Fibroblast of villous mesenchyme (primary cell): Measurements from ENCODE around the gene RALGAPA1. TPM values are rescaled to one million over a fixed set of nuclear protein-coding genes. Genes with fewer than 3 reads are reported as not detected.

Source experiments
- DNase-seq: peaks from one replicate; pipeline ENCODE4 v3.0.0-alpha.2; 2010; ENCODE audit warnings: low read depth
- H3K4me3 ChIP-seq: 2 replicates; pipeline ENCODE4 v1.5.1; 2011; ENCODE audit warnings: low read depth, mild to moderate bottlenecking, low read length
- total RNA-seq: library from RNA; depleted of rRNA; stranded (reverse); fragments of >200 nt; gene quantifications from 2 replicates; pipeline ENCODE4 v1.2.3, GENCODE V29; 2012
- TF ChIP-seq, protein P1 (sequence below): IDR thresholded peaks from 2 replicates; pipeline ENCODE4 v1.5.1; 2012; ENCODE audit warnings: low read depth, mild to moderate bottlenecking, low read length; ENCODE audit not compliant: insufficient read depth

Gene RALGAPA1
- total RNA-seq, 1 donor, result 57.9 TPM

GRCh38 chr14:35808076-35808637, 938 bp downstream of the RALGAPA1 start:
- H3K4me3 ChIP-seq, result peak overlapping the region; percentile 82
- TF ChIP-seq, protein P1, sequence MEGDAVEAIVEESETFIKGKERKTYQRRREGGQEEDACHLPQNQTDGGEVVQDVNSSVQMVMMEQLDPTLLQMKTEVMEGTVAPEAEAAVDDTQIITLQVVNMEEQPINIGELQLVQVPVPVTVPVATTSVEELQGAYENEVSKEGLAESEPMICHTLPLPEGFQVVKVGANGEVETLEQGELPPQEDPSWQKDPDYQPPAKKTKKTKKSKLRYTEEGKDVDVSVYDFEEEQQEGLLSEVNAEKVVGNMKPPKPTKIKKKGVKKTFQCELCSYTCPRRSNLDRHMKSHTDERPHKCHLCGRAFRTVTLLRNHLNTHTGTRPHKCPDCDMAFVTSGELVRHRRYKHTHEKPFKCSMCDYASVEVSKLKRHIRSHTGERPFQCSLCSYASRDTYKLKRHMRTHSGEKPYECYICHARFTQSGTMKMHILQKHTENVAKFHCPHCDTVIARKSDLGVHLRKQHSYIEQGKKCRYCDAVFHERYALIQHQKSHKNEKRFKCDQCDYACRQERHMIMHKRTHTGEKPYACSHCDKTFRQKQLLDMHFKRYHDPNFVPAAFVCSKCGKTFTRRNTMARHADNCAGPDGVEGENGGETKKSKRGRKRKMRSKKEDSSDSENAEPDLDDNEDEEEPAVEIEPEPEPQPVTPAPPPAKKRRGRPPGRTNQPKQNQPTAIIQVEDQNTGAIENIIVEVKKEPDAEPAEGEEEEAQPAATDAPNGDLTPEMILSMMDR, result no peak
- DNase-seq, result no peak

GRCh38 chr14:35807131-35807961, 1.7 kb downstream of the RALGAPA1 start:
- H3K4me3 ChIP-seq, result peak overlapping the region; percentile 82
- DNase-seq, result no peak
- TF ChIP-seq, protein P1, result no peak

DNA sequence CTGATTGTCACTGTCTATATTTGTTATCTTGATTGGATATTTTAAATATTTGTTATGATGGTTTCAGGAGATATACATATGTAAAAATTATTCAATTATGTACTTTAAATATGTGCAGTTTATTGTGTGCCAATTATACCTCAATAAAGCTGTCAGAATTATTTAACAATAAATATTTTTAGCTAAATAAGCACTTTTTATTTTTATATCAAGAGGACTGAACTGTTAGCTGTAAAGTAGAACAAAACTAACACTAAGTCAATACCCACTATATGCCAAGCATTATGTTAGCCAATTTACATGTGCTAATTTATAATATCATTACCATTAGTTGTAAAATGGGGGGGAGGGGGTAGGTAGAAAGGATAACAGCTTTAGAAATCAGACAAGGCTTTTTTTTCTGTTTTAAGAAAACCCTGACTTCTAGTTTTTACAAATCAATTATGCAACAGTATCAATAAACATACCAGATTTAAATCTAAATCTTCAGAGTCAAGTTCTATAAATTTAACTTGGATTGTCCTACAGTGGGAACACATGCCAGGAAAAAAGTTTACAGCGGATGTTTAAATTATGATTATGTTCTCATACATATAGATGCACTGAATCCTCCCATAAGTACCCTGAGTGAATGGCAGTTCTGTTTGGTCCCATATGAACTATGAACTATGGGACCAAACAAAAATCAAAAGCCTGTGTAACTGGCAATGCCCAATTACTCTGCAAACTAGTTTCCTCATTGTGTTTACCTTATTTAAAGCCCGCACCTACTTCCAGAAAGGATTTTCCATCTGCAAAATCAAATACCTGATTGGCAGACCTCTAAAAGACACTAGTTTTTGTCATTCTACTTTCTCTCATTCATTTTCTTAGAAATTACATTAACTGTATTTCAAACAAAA, 2.8 kb downstream of the RALGAPA1 start:
- TF ChIP-seq, protein P1, result no peak
- H3K4me3 ChIP-seq, result no peak overlapping the region

GRCh38 chr14:35797796-35798195, 11.3 kb downstream of the RALGAPA1 start:
- TF ChIP-seq, protein P1, result no peak
- no peak for DNase-seq
- no peak overlapping the region for H3K4me3 ChIP-seq

More for the DNA sequence above, 2.8 kb downstream of the RALGAPA1 start:
- DNase-seq, result no peak

DNA sequence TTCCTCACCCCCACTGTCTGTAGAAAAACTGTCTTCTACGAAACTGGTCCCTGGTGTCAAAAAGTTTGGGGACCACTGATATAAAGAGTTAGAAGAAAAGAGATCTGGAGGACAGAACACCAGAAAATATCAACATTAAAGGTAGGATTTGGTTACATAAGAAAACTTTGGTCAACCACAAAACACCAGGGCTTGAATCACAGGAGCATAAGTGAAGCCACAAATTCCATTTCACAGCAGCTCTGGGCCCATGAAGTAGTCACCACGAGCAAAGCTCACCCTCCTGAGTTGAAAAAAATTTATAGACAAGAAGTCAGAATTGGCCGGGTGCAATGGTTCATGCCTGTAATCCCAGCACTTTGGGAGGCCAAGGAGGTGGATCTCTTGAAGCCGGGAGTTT, 19.4 kb downstream of the RALGAPA1 start:
- no peak for DNase-seq
- H3K4me3 ChIP-seq, result no peak overlapping the region

DNA sequence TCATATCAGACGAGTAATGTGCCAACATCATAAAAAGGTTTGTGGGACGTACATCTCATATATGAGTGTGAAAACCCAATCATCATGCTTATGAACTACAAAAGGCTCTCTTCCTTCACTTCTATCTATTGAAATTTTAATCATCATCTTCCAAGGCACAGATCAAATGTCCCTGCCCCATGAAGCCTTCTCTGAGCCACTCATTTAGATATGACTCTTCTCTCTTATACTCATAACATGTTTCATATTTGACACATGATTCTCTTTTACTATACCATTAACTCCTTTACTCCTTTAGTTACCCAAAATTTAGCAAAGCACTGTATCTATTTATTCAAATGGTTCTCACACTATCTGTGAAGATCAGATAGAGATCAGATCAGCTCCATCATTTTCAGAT, 22.2 kb downstream of the RALGAPA1 start:
- H3K4me3 ChIP-seq, result no peak overlapping the region
- TF ChIP-seq, protein P1, result no peak
- DNase-seq, result no peak

More for the DNA sequence above, 19.4 kb downstream of the RALGAPA1 start:
- TF ChIP-seq, protein P1, result no peak
